ENCODE data around the gene ASPG. TPM values are rescaled to one million over a fixed set of nuclear protein-coding genes. Genes with fewer than 3 reads are reported as not detected.

Gene ASPG
- total and polyA plus RNA-seq, 2 donors (not counting 3 experiments of a cell fraction or from before 2014, with no cell fraction given): not detected

GRCh38 chr14:104112609-104113571, 27.4 kb downstream of the ASPG start:
- H2AFZ ChIP-seq (ENCODE audit: low read depth, low read length): no peak overlapping the region
- H3K79me2 ChIP-seq (ENCODE audit: control insufficient read depth, insufficient read depth, low read length): no peaks in the 10 kb centered on the region
- no peaks in the 10 kb centered on the region for H3K4me1 ChIP-seq (ENCODE audit: control insufficient read depth, extremely low read depth, insufficient read depth, low read length)
- H3K9me1 ChIP-seq (replicated peaks; ENCODE audit: control insufficient read depth, extremely low read depth, insufficient read depth, low read length): no peaks in the 10 kb centered on the region
- H3K9me3 ChIP-seq (replicated peaks; ENCODE audit: control insufficient read depth, insufficient read depth, low read length): no peaks in the 10 kb centered on the region
- FAIRE-seq (no peak), DNase-seq (ENCODE audit: low read depth, low spot score) (no peak)
- no TSS peak for BruUV-seq (replicated peaks)
- intact Hi-C loops (cut with micrococcal nuclease): no loop called here
- H3K27ac ChIP-seq (ENCODE audit: insufficient read depth, low read depth, low read length): no peak overlapping the region
- POLR2A ChIA-PET: no interaction called here
- no peaks in the 10 kb centered on the region for H4K20me1 ChIP-seq (replicated peaks; ENCODE audit: control insufficient read depth, extremely low read depth, insufficient read depth, low read length)
- H3K27me3 ChIP-seq (ENCODE audit: control insufficient read depth in 2 of 2, insufficient read depth in 2 of 2, low read length in 2 of 2): peaks cover 14 to 21% of the 10 kb centered on the region in 2 experiments
- CTCF ChIA-PET: no interaction called here
- dilution Hi-C loops (cut with MboI; ENCODE audit: extremely low pct_ligation_motif_present, low sequenced_read_pairs): no loop called here
- no peak overlapping the region for H3K4me3 ChIP-seq (replicated peaks in 1 of 3; ENCODE audit: insufficient read depth in 1 of 3, low read depth in 1 of 3, low read length in 3 of 3)
- no peak overlapping the region for H3K9ac ChIP-seq (replicated peaks; ENCODE audit: extremely low read depth, insufficient read depth, low read length)
- TF ChIP-seq POLR2AphosphoS5 (IDR thresholded peaks at IDR 0.05; ENCODE audit: insufficient read depth, low read depth, low read length): no peak
- no peak for TF ChIP-seq CTCF (IDR thresholded peaks at IDR 0.05; ENCODE audit: extremely low read depth in 1 of 2, insufficient read depth in 1 of 2, low read depth in 1 of 2, low read length in 2 of 2)
- TF ChIP-seq POLR2A (IDR thresholded peaks at IDR 0.05; ENCODE audit: low read depth, low read length): no peak
- TF ChIP-seq EZH2 (IDR thresholded peaks at IDR 0.05; ENCODE audit: borderline replicate concordance, low read depth, low read length, severe bottlenecking): no peak
- no peak for TF ChIP-seq FOS (IDR thresholded peaks at IDR 0.05; ENCODE audit: borderline replicate concordance, insufficient read depth, low read length)
- TF ChIP-seq MAX (IDR thresholded peaks at IDR 0.05; ENCODE audit: insufficient read depth, insufficient read length): no peak
- TF ChIP-seq MYC (IDR thresholded peaks at IDR 0.05; ENCODE audit: low read depth, low read length): no peak
- TF ChIP-seq JUN (IDR thresholded peaks at IDR 0.05; ENCODE audit: borderline replicate concordance, insufficient read depth, insufficient read length, low read depth): no peak
- no peak for TF ChIP-seq GATA2 (IDR thresholded peaks at IDR 0.05; ENCODE audit: insufficient read depth, insufficient read length, low read depth, low read length)
- no peak overlapping the region for H3K4me2 ChIP-seq (ENCODE audit: insufficient read depth, low read length)
- H3K36me3 ChIP-seq (ENCODE audit: control insufficient read depth in 2 of 2, extremely low read depth in 1 of 2, insufficient read depth in 2 of 2, low read length in 2 of 2): no peaks in the 10 kb centered on the region

Data from endothelial cell of umbilical vein (primary cell).